Peyer's patch (tissue), 4 donors: Measurements from ENCODE around the gene IMMP2L.

Experiments
- POLR2A ChIP-seq, 2 donors: fragments of 450-650 bp; IDR thresholded peaks; one replicate each; pipeline ENCODE4 v1.5.1; 2017; ENCODE audit warnings: antibody characterized with exemption in 2 of 2, mild to moderate bottlenecking in 2 of 2, moderate library complexity in 2 of 2
- TF ChIP-seq, protein P1 (sequence below), 6 experiments: fragments of 450-650 bp in 4 of 6; fragments of 200-600 bp in 2 of 6; sonication (generic) in 1 of 6; IDR thresholded peaks; one replicate each; pipeline ENCODE4 v1.5.1; 2017 to 2019; ENCODE audit warnings: antibody characterized with exemption in 6 of 6, mild to moderate bottlenecking in 3 of 6, moderate library complexity in 1 of 6

GRCh38 chr7:111103678-111104274 is 458.5 kb downstream of the IMMP2L start:
- no peak for TF ChIP-seq POLR2A (IDR thresholded peaks at IDR 0.05)
- TF ChIP-seq, protein P1, sequence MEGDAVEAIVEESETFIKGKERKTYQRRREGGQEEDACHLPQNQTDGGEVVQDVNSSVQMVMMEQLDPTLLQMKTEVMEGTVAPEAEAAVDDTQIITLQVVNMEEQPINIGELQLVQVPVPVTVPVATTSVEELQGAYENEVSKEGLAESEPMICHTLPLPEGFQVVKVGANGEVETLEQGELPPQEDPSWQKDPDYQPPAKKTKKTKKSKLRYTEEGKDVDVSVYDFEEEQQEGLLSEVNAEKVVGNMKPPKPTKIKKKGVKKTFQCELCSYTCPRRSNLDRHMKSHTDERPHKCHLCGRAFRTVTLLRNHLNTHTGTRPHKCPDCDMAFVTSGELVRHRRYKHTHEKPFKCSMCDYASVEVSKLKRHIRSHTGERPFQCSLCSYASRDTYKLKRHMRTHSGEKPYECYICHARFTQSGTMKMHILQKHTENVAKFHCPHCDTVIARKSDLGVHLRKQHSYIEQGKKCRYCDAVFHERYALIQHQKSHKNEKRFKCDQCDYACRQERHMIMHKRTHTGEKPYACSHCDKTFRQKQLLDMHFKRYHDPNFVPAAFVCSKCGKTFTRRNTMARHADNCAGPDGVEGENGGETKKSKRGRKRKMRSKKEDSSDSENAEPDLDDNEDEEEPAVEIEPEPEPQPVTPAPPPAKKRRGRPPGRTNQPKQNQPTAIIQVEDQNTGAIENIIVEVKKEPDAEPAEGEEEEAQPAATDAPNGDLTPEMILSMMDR (IDR thresholded peaks at IDR 0.05) = no peak
